NCI-H187 (cell line): Measurements from ENCODE around the gene BAD.

Experiments
- DNase-seq, 2 experiments: peaks; one replicate each; lab custom pipeline; 2025; lab: John Stamatoyannopoulos, UW

Gene BAD

DNA sequence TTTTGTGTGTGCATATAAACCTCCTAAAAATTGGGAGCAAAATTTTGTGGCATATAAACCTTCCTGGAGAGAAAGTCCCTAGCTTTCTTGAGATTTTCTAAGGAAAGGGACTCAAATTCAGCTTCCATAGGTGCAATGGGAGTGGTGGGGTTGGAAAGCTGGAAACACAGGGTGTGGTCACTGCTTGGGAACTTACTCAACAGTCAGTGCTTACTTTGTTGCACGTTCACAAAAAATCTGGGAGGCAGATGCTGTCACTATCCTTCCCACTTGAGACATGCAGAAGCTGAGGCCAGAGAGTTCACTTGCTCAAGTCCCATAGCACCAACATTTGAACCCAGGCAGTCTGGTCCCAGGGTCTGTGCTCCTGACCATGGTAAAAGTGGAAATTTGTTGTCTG lies 11.8 kb upstream of the BAD start:
- no peak for DNase-seq

DNA sequence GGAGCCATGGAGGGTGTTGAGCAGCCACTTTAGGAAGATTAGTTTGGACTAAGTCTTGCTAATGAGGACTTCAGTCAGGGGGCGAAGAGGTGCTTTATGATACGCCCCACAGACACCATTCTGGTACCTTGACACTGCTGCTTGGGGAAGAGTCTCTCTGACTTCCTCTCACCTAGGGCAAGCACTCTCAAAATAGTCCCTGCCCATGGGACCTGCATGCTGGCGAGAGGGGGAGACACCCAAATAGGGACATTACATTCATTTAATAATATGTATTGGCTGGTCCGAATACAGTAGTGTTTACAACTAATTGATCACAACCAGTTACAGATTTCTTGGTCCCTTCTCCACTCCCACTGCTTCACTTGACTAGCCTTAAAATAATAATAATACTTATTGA lies 11.3 kb upstream of the BAD start:
- DNase-seq = no peak

DNA sequence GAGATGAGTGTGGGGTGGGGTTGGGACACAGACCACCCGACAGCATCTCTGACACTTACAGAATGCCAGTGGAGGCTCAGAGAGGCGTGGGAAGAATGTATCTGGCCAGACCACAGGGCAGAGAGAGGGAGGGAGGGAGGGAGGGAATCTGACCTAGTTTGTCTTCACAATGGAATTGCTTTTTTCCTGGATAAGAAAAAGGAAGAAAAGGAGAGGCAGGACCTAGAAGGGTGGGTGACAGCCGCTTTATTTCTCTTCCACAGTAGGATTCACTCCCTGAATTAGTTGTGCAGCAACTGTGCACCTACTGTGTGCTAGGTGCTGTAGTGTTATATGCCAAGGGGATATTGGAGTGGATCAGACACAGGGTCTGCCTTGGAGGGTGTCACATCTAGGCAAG lies 10.3 kb upstream of the BAD start:
- DNase-seq = no peak

DNA sequence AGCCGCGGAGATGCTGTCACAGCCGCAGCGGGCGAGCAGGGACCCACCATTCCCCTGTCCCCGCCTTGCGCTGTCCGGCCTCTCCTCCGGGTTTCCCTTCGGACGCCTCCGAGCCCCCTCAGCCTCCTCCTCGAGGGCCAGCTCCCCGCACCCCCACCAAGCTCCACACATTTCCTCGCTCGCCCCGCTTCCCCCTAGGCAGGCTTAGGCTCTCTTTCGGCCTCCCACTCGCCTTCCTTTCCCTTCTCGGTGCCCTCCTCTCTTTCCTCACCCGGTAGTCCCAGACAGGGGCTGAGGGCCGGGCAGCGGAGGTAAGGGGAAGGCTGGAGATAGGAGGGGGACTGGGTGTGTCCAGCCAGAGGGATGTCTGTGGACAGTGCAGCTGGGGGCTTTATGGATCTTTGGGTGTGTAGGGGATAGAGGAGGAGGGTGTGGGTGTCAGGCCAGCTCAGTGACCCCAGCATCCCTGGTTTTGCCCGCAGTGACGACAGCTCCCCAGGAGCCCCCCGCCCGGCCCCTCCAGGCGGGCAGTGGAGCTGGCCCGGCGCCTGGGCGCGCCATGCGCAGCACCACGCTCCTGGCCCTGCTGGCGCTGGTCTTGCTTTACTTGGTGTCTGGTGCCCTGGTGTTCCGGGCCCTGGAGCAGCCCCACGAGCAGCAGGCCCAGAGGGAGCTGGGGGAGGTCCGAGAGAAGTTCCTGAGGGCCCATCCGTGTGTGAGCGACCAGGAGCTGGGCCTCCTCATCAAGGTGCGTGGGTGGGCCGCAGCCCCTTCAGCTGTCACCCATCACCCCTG lies 8.2 kb upstream of the BAD start:
- no peak for DNase-seq

DNA sequence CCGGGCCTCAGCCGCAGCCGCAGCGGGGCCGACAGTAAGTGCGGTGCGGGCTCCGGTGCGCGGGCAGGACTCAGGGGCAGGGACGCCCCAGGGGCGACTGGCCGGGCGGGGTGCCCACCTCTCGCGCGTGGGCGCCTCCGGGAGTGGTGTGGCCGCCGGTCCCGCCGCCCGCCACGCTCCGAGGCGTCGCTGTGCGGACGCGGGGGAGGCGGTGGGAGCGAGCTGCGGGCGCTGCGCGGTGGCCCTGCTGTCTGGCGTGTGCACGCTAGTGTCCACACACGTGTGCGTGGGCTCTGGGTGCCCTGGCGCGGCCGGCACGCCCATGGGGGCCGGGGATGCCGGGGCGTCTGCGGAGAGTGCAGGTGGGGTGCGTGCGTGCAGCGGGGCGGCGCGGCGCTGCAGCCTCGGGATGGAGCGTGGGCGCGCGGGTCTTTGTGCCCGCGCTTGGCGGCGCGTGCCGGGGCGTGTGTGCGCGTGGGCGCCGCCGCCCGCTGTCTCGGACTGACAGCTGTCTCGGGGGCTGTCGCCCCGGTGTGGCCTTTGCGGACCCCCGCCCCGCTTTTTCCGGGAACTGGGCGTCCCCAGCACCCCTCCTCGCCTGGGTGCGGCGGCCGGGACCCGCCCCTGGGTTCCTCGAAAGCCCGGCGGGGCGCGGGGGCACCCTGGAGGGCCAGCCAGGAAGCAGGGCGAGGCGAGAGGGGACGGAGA lies 7.4 kb upstream of the BAD start:
- no peak for DNase-seq

DNA sequence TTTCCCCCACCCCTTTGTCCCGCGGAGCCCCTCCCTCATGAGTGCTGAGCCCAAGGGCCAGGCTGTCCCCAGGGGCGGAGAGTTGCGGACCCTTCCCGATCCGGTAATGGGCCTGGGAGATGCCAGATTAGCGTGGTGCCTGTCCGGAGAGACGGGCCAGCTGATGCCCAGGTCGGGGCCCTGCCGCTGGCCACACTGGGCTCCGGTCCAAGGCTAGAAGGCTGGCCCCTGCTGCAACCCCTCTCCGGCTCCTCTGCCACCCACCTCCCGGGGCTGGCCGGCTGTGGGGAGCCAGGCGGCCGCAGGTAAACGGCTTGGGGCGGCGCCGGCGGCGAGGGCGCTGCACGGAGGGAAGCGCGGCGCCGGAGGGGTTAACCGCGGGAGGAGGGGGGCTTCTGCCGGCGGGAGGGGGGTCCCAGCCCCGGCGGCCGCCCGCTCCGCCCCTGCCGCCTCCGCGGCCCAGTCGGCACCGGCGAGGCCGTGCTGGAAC lies 6.8 kb upstream of the BAD start, which contains the start of gene KCNK4:
Gene KCNK4 (plus strand): TSS at position 41 of the 490 bp plus-strand sequence. CDS start 1,717 bp downstream, outside the sequence.
- DNase-seq = no peak

DNA sequence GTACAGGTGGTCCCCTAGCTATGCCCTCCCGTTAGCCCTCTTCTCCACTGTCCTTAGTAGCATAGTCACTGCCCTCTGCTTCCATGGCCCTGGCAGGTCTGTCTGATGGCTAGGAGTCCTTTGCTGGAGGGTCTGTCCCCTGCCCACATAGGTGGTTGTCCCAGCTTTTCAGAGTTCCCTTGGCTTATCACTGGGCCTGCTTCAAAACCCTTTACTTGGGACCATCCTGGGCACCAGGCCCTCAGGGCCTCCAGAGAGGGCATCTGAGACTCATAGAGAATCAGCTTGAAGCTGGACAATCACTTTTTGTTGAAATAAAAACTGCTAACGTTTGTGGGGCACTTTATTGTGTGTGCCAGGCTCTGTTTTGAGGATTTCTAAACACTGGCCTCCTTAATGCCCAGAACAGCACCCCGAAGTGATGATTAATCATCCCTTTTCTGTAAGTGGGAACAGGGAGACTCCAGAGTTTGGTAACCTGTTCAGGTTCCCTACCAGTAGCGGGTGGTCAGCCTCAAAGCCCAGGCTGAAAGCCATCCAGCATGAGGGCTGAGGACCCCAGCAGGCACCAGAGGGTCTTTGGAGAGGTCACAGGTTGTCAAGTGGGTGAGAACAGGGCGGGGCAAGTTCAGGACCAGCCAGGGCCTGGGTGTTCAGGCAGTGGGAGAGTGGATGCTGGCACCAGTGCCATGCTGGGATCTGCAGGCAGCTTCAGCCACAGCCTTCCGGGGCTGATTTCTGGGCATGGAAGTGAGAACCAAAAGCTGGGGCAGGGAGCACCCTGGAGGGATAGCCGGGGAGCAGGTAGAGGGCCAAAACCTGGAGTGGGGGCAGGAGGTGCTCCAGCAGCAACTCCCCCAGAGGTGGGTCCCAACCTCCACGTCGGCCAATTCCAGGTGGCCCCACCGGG lies 6.1 kb upstream of the BAD start:
- DNase-seq = no peak

DNA sequence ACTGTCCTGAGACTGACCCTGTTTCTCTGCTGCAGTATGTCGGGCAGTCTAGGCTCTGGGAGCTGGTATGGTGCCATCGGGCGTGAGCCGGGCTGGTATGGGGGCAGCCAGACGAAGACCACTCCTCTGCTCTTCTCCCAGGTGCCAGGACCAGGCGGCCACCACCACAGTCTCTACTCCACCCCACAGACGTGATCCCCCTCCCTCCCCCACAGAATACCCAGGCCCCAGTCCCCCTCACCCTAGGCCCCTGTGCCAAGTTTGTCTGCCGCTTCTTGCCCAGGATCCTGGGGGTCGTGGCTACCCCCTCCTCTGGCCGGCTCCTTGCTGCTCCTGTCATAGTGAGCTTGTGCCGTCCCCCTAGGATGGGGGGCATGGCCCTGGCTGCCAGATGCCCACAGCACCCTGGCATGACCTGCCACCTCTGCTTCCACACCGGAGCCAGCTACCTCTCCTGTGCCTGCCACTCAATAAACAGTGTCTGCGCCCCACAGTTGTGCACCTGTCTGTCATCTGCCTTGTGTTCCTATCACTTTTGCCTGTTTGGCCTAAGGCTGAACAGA lies 4.6 kb upstream of the BAD start:
- DNase-seq = no peak

DNA sequence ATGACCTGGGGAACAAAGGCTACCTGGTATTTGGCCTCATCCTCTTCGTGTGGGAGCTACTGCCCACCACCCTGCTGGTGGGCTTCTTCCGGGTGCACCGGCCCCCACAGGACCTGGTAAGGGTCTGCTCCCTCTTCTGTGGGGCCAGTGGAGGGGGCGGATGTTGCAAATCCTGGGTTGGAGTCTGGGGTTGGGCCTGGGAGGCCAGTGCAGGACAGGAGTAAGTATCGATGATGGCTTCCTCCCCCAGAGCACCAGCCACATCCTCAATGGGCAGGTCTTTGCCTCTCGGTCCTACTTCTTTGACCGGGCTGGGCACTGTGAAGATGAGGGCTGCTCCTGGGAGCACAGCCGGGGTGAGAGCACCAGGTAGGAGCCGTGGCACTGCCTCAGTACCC lies 3.9 kb upstream of the BAD start:
- no peak for DNase-seq

DNA sequence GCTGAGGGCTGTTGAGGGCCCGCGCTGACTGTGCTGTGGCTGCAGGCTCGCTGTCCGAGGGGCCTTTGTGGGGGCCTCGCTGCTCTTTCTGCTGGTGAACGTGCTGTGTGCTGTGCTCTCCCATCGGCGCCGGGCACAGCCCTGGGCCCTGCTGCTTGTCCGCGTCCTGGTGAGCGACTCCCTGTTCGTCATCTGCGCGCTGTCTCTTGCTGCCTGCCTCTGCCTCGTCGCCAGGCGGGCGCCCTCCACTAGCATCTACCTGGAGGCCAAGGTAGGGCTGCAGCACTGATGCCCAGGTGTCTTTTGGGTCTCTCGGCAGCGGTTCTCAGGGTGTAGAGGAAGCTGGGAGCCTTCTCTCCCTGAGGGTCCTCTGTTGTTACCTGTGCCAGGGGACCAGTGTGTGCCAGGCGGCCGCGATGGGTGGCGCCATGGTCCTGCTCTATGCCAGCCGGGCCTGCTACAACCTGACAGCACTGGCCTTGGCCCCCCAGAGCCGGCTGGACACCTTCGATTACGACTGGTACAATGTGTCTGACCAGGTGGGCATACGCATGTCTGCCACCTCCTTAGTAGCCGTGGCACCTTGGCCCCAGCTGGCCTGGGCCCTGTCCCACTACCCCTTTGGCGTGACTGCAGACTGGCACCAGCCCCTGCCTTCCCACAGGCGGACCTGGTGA lies 3.3 kb upstream of the BAD start:
- DNase-seq = no peak

DNA sequence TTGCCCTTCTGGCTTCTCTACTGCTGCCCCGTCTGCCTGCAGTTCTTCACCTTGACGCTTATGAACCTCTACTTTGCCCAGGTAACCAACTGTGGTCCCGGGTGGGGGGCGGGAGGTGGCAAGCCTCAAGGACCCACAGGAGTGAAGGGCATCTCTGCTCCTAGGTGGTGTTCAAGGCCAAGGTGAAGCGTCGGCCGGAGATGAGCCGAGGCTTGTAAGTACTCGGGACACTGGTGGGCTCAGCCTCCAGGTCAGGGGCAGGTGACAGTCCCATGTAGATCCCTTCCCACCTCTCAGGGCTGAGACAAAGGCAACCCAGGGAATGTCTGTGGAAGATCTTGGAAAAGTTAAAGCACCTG lies 2.3 kb upstream of the BAD start:
- DNase-seq = no peak

DNA sequence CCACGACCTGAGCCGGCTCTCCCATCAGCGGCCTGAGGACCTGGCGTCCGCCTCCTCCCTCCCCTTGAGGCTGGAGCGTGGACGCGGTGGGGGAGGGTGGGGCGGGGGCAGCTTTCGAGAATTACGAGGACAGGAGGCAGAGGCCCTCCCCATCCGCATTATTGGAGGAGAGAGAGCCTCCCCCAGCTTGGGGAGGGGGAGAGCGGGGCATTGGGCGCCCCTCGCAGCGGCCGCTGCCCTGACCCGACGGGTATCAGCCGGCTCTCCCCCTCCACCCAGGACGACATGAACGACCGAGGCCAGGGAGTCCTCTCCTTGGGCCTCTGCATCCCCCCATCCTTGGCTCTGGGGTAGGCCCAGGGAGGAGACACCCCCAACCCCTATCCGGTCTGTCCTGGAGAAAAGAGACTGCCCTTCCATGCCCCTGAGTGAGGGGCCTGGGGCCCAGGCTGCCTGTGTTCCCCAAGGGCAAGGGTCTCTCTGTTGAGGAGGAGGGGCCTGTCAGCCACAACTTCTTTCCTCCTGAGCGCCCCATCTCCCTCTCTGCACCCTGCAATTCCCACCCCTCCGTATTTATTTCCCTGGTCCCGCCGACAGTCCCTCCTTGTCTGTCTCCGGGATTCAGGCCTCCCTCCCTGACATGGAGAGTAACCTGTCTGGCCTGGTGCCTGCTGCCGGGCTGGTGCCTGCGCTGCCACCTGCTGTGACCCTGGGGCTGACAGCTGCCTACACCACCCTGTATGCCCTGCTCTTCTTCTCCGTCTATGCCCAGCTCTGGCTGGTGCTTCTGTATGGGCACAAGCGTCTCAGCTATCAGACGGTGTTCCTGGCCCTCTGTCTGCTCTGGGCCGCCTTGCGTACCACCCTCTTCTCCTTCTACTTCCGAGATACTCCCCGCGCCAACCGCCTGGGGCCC lies 1.7 kb upstream of the BAD start:
- no peak for DNase-seq

DNA sequence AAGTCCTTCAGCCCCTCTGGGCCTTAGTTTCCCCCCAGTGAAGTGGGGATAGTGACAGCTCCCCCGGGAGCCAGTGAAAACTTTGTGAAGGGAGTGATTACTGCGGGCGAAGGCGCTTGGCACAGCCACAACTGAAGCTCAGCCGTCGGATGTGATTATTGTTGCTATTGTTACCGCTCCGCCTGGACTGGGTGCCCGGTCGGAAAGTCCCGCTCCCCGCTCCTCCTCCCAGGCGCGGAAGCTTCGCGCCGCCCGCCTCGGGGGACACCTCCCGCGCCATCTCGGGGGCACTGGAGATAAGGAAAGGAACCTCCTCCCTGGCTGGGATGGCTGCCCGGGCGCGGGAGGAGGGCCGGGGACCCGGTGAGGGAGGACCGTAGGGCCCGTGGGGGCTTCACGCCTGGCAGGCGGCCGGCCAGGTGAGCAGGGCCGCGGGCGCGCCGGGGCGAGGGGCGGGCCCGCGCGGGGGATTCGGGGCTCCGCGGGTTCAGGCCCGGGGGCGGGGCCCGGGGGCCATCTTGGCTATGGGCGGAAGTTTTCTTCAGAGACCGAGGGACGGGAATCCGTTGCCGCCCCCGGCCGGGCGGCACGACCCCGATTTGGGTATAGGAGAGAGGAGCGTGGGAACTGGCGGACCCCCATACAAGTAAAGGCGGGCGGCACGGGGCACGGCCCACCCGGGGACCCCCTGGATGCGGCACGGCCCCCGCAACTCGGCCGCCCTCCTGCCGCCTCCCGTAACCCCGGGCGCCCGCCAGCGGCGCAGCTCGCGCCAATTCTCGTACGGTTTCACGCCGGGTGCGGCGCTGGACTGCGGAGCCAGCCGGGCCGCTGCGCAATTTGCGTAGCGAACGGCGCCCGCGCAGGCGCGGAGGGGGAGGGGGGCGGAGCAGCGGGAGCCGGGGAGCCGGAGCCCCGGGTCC lies 758 bp upstream of the BAD start, which contains the start of gene GPR137:
Gene GPR137 (plus strand): TSS at position 887 of the 923 bp plus-strand sequence. CDS start 677 bp downstream, outside the sequence.
- peak; percentile 64 to 83 for DNase-seq

DNA sequence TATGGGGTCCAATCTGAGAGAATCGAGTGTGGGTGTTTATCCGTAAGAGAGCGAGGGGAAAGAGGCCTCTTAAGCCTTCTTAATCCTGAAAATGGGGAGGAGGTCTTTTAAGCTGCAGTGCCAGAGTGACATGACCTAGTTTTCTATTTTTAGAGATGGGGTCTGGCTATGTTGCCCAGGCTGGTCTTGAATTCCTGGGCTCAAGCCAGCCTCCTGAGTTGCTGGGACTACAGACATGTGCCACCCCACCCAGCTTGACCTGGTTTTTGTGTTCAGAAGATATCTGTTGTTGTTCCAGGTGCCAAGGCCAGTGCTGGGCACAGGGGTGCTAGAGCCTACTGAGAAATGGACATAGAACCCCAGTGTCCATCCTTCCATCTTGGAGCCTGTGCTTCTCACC lies 1.4 kb downstream of the BAD start:
- no peak for DNase-seq

DNA sequence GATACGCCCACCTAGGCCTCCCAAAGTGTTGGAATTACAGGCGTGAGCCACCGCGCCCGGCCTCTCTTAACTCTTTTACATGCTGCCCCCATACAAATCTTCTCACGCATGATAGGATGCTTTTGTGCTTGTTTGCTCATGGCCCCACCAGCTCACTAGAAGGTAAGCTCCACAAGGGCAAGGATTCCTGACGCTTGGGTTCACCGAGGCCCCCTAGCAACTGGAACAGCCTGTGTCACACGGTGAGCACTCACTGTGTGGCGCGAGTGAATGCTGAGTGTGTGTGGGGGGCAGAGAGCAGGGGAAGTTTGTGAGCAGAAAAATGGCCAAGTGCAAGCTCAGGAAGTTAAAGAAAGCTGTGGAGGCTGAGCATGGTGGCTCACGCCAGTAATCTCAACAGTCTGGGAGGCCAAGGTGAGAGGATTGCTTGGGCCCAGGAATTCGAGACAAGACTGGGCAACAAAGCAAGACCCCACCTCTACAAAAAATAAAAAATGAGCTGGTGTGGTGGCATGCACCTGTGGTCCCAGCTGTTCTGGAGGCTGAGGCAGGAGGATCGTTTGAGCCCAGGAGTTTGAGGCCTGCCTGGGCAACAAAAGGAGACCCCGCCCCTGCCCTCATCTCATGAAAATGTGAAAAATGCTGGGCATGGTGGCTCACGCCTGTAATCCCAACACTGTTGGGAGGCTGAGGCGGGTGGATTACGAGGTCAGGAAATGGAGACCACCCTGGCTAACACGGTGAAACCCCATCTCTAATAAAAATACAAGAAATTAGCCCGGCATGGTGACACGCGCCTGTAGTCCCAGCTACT lies 2.3 kb downstream of the BAD start:
- no peak for DNase-seq

DNA sequence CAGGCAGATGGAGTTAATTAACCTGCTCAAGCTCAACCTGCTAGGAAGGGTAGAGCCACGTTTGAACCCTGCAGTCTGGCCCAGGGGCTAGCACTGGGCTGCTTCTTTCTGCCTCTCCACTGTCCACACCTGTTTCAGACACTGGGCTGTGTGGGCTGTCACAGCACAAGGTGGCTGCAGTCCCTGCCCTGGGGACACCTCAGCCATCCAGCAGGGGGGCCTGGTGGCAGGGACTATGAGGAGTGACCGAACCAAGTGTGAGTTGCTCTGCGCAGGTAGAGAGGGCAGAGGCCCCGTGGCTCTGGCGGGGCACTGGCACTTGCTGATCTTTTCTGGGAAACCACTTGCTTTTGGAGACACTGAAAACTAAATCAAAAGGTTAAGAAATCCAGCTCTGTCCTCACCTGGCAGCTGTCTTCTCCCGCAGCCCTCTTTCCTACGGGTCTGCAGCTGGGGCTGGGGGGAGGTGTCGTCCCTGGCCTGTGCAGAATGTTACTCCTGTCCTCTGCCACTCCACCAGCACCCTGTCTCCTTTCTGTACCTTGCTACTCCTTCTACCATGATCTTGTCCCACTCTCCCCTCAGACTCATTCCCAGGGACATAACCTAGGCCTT lies 5.8 kb downstream of the BAD start:
- DNase-seq = no peak

DNA sequence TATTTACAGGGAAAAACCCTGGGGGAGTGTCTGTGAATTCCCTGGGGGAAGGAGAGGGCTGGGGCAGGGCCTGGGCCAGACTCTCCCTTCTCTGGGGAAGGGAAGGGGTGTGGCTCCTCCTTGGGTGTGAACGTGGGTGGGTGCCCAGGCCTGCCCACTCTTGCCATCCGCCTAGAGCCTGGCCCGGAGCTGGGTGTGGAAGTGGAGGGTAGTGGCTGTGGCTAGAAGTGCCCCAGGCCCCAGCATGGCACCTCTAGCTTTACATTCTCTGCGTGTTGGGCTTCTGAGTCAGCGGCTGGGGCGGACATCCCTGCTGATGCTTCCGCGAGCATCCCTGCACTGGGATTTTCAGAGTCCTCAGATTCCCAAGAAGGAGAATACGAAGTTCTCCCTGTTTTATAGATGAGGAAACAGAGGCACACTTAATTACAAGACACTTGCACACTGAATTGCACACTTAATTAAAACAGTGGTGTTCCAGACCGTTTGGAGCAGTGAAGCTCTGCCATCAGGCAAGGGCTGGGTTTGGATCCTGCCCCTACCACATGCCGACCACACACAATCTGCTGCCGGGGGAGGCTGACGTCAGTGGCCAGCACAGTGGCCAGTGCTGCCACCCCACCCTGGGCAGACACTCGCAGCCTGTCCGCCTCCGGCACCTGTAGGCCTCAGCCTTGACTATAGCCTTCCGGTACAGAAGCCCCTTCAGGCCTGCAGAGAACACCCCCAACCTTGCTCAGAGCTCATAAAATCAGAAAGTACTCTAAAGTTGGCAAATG lies 7.6 kb downstream of the BAD start:
- DNase-seq = no peak
